GM12872 (cell line): ENCODE measurements around the gene GLI3.

ENCODE experiments used
- CTCF ChIP-seq: IDR thresholded peaks from 3 replicates; pipeline ENCODE4 v1.5.1; 2011; ENCODE audit warnings: low read depth, mild to moderate bottlenecking, low read length, moderate library complexity; ENCODE audit not compliant: insufficient read depth

The GLI3 gene

GRCh38 chr7:42108803-42109528 is 128.0 kb downstream of the GLI3 start:
- no peak for TF ChIP-seq CTCF

GRCh38 chr7:42107484-42108240 is 129.3 kb downstream of the GLI3 start:
- no peak for TF ChIP-seq CTCF

GRCh38 chr7:42106562-42106961 is 130.4 kb downstream of the GLI3 start:
- TF ChIP-seq CTCF: no peak

GRCh38 chr7:42105554-42106358 is 131.3 kb downstream of the GLI3 start:
- no peak for TF ChIP-seq CTCF

GRCh38 chr7:42104694-42105093 is 132.3 kb downstream of the GLI3 start:
- TF ChIP-seq CTCF: no peak

GRCh38 chr7:42104231-42104630 is 132.8 kb downstream of the GLI3 start:
- no peak for TF ChIP-seq CTCF

GRCh38 chr7:42103456-42103855 is 133.6 kb downstream of the GLI3 start:
- TF ChIP-seq CTCF: no peak
